Kidney (tissue), 14 donors: ENCODE measurements around the gene CASP4. TPM values are rescaled to one million over a fixed set of nuclear protein-coding genes. Genes with fewer than 3 reads are reported as not detected.

Experiments
- DNase-seq, 5 donors: peaks; one replicate each; pipeline ENCODE4 v3.0.0-alpha.2; 2013 to 2020
- FAIRE-seq: peaks from 2 replicates; lab custom pipeline; 2012; peaks lifted over from hg19 to GRCh38; lab: Jason Lieb, UNC
- H3K27ac ChIP-seq, 2 donors: one replicate each; pipeline ENCODE4 v1.7.0; 2013; ENCODE audit warnings: low read depth in 2 of 2, low read length in 2 of 2, inconsistent platforms in 1 of 2
- H3K27me3 ChIP-seq: one replicate; pipeline ENCODE4 v1.7.1; 2013; ENCODE audit warnings: low read length, inconsistent platforms; ENCODE audit not compliant: control insufficient read depth, insufficient read depth
- H3K36me3 ChIP-seq, 3 donors: one replicate each; pipeline versions ENCODE4 v1.7.0 to v1.7.1; 2013; ENCODE audit warnings: low read length in 3 of 3, control low read depth in 1 of 3, inconsistent platforms in 1 of 3; ENCODE audit not compliant: insufficient read depth in 3 of 3, control insufficient read depth in 2 of 3
- H3K4me1 ChIP-seq, 3 donors: one replicate each; pipeline versions ENCODE4 v1.7.0 to v1.7.1; 2013; ENCODE audit warnings: low read length in 3 of 3, inconsistent platforms in 1 of 3, low read depth in 1 of 3; ENCODE audit not compliant: control insufficient read depth in 2 of 3, insufficient read depth in 2 of 3
- H3K4me3 ChIP-seq, 3 donors: one replicate each; pipeline versions ENCODE4 v1.7.0 to v1.8.1; 2013; ENCODE audit warnings: low read length in 3 of 3, control low read depth in 1 of 3, inconsistent platforms in 1 of 3
- H3K9ac ChIP-seq, 3 donors: one replicate each; pipeline versions ENCODE4 v1.7.0 to v1.7.1; 2013; ENCODE audit warnings: low read length in 3 of 3, control low read depth in 1 of 3, inconsistent platforms in 1 of 3
- H3K9me3 ChIP-seq, 3 donors: one replicate each; pipeline versions ENCODE4 v1.7.0 to v1.7.1; 2013; ENCODE audit warnings: low read length in 3 of 3, control low read depth in 1 of 3, inconsistent platforms in 1 of 3; ENCODE audit not compliant: control insufficient read depth in 2 of 3, insufficient read depth in 1 of 3
- intact Hi-C: fragments of 100-400 bp; cut with DNase I; formaldehyde crosslinking; loops from one replicate; pipeline ENCODE4 v1.11.1; 2022
- polyA plus RNA-seq: library from polyadenylated mRNA; stranded (reverse); fragments of 350-450 nt; fragmentation: Illumina TruSeq; extraction: RNeasy Lipid Tissue Mini Kit (QIAGEN cat#74804); gene quantifications from one replicate; pipeline ENCODE4 v1.2.3, GENCODE V29; 2014; ENCODE audit warnings: low read depth, low replicate concordance; ENCODE audit not compliant: insufficient read depth
- total RNA-seq: library from RNA; stranded (reverse); fragmentation: NEBNext Ultra II Directional; extraction: Animal tissue kit (Norgen Biotek cat#: 25700); gene quantifications from one replicate; pipeline ENCODE4 v1.2.1, GENCODE V29; 2021
- TF ChIP-seq, protein P1 (sequence below): IDR thresholded peaks from 3 replicates; pipeline ENCODE4 v1.5.1; 2012; ENCODE audit warnings: mild to moderate bottlenecking, moderate library complexity, borderline replicate concordance; ENCODE audit not compliant: insufficient read depth; ENCODE audit errors: extremely low read depth
- donor health status: control.
- donor health status: control.
- donor health status: control.
- donor health status: control.
- donor health status: control.
- donor health status: DM: yes; HTN: yes; CAD: no.
- donor health status: Normal renal cell carcinoma (clear cell type).

The CASP4 gene
- total and polyA plus RNA-seq, 2 donors from 2014 or later = 40.6 to 60.3 TPM

- FAIRE-seq (no peak), DNase-seq (no peak)
- H3K27ac ChIP-seq = no peak overlapping the region
- no peak overlapping the region for H3K9ac ChIP-seq
- no peak overlapping the region for H3K4me3 ChIP-seq
- TF ChIP-seq, protein P1, sequence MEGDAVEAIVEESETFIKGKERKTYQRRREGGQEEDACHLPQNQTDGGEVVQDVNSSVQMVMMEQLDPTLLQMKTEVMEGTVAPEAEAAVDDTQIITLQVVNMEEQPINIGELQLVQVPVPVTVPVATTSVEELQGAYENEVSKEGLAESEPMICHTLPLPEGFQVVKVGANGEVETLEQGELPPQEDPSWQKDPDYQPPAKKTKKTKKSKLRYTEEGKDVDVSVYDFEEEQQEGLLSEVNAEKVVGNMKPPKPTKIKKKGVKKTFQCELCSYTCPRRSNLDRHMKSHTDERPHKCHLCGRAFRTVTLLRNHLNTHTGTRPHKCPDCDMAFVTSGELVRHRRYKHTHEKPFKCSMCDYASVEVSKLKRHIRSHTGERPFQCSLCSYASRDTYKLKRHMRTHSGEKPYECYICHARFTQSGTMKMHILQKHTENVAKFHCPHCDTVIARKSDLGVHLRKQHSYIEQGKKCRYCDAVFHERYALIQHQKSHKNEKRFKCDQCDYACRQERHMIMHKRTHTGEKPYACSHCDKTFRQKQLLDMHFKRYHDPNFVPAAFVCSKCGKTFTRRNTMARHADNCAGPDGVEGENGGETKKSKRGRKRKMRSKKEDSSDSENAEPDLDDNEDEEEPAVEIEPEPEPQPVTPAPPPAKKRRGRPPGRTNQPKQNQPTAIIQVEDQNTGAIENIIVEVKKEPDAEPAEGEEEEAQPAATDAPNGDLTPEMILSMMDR = no peak
- peaks cover 0 to 7% (median 0%) of the 10 kb centered on the region in 3 donors for H3K36me3 ChIP-seq
- no peaks in the 10 kb centered on the region for H3K27me3 ChIP-seq
- H3K4me1 ChIP-seq = peaks cover 0 to 4% (median 0%) of the 10 kb centered on the region in 3 donors
- intact Hi-C loops = no loop called here
- no peaks in the 10 kb centered on the region for H3K9me3 ChIP-seq
These were observed 11.8 kb downstream of the CASP4 start for GRCh38 chr11:104956528-104956927.

DNA sequence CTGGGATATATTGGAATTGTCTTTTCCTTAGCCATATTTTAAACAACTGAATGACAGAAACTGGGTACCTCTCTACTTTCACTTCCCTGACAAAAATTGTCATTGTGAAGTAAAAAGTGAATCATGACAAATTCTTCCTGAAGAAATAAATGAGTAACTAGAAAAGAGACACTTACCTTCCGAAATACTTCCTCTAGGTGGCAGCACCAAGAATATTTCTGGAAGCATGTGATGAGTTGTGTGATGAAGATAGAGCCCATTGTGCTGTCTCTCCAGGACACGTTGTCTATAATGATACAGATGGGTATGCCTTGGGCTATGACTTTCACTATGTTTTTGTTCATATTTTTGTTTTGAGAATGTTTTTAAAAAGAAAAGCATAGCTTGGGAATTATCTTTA lies 21.5 kb downstream of the CASP4 start:
- Histone ChIP-seq H3K9ac (no peak overlapping the region), H3K9me3 (no peaks in the 10 kb centered on the region), H3K27me3 (no peaks in the 10 kb centered on the region), H3K27ac (no peak overlapping the region), H3K4me3 (no peak overlapping the region), H3K36me3 (peaks cover 0 to 29% (median 18%) of the 10 kb centered on the region in 3 donors), H3K4me1 (no peaks in the 10 kb centered on the region)
- TF ChIP-seq, protein P1 = peak; percentile 53
- intact Hi-C loops = no loop called here
- FAIRE-seq (peak; percentile 93), DNase-seq (peak in 1 of 5 donors; percentile 30)

- no peaks in the 10 kb centered on the region for H3K27me3 ChIP-seq
- intact Hi-C loops = no loop called here
- TF ChIP-seq, protein P1 = no peak
- H3K9ac ChIP-seq = no peak overlapping the region
- H3K4me3 ChIP-seq = no peak overlapping the region
- H3K27ac ChIP-seq = no peak overlapping the region
- DNase-seq = no peak
- no peak for FAIRE-seq
- no peaks in the 10 kb centered on the region for H3K4me1 ChIP-seq
- H3K9me3 ChIP-seq = no peaks in the 10 kb centered on the region
- peaks cover 0 to 13% (median 8%) of the 10 kb centered on the region in 3 donors for H3K36me3 ChIP-seq
These were observed 24.3 kb downstream of the CASP4 start for GRCh38 chr11:104944076-104944475.

GRCh38 chr11:104943561-104943960 lies 24.8 kb downstream of the CASP4 start:
- intact Hi-C loops = no loop called here
- no peaks in the 10 kb centered on the region for H3K9me3 ChIP-seq
- H3K9ac ChIP-seq = no peak overlapping the region
- no peak overlapping the region for H3K4me3 ChIP-seq
- H3K4me1 ChIP-seq = no peaks in the 10 kb centered on the region
- H3K27me3 ChIP-seq = no peaks in the 10 kb centered on the region
- peaks cover 0 to 13% (median 8%) of the 10 kb centered on the region in 3 donors for H3K36me3 ChIP-seq
- FAIRE-seq = no peak
- TF ChIP-seq, protein P1 = no peak
- H3K27ac ChIP-seq = no peak overlapping the region
- DNase-seq = no peak
